Nephron (organoid): Measurements from ENCODE around the gene ASXL3.

Experiments used
- H3K27ac Mint-ChIP-seq, 3 experiments: 2 replicates each; pipeline ENCODE4 v1.8.0; 2020; ENCODE audit warnings: mixed read lengths in 3 of 3, mild to moderate bottlenecking in 2 of 3, moderate library complexity in 1 of 3
- H3K27me3 Mint-ChIP-seq: 2 replicates; pipeline ENCODE4 v1.8.0; 2021; ENCODE audit warnings: low read depth, mild to moderate bottlenecking, moderate library complexity, mixed read lengths
- H3K36me3 Mint-ChIP-seq: 2 replicates; pipeline ENCODE4 v1.8.0; 2020; ENCODE audit warnings: low read depth, mixed read lengths
- H3K4me1 Mint-ChIP-seq: 2 replicates; pipeline ENCODE4 v1.8.0; 2020; ENCODE audit warnings: mixed read lengths
- H3K4me3 Mint-ChIP-seq, 3 experiments: 2 replicates each; pipeline ENCODE4 v1.8.0; 2020; ENCODE audit warnings: mild to moderate bottlenecking in 3 of 3, mixed read lengths in 3 of 3, moderate library complexity in 2 of 3
- H3K9me3 Mint-ChIP-seq: 2 replicates; pipeline ENCODE4 v1.8.0; 2020; ENCODE audit warnings: mixed read lengths
- TF ChIP-seq, protein P1 (sequence below), 3 experiments: fragments of 200-600 bp; sonication (generic); IDR thresholded peaks; one replicate each; pipeline ENCODE4 v1.5.0; 2021; ENCODE audit warnings: antibody characterized with exemption in 3 of 3; ENCODE audit not compliant: unreplicated experiment in 3 of 3

Gene ASXL3

DNA sequence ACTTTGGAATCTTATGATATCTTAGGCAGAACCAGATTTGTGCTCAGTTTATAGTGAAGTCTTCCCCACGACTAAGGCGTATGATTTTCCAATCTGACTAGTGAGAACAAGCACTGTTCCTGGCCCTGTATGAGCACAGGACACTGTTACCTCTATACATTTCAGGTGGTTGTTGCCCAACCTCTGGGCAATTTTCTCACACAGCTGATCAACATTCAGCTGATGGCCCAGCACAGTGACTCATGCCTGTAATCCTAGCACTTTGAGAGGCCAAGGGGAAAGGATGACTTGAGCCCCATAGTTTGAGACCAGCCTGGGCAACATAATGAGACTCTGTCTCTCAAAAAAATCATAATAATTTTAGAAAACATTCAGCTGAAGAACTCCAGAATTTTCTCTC is 119.5 kb downstream of the ASXL3 start:
- Mint-ChIP-seq H3K9me3 (no peaks in the 10 kb centered on the region), H3K27me3 (no peaks in the 10 kb centered on the region), H3K4me3 (no peak overlapping the region), H3K27ac (no peak overlapping the region), H3K36me3 (peaks cover 12% of the 10 kb centered on the region), H3K4me1 (no peaks in the 10 kb centered on the region)
- TF ChIP-seq, protein P1, sequence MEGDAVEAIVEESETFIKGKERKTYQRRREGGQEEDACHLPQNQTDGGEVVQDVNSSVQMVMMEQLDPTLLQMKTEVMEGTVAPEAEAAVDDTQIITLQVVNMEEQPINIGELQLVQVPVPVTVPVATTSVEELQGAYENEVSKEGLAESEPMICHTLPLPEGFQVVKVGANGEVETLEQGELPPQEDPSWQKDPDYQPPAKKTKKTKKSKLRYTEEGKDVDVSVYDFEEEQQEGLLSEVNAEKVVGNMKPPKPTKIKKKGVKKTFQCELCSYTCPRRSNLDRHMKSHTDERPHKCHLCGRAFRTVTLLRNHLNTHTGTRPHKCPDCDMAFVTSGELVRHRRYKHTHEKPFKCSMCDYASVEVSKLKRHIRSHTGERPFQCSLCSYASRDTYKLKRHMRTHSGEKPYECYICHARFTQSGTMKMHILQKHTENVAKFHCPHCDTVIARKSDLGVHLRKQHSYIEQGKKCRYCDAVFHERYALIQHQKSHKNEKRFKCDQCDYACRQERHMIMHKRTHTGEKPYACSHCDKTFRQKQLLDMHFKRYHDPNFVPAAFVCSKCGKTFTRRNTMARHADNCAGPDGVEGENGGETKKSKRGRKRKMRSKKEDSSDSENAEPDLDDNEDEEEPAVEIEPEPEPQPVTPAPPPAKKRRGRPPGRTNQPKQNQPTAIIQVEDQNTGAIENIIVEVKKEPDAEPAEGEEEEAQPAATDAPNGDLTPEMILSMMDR (IDR thresholded peaks at IDR 0.05; ENCODE audit: unreplicated experiment in 3 of 3), result no peak

GRCh38 chr18:33699372-33699771 is 121.4 kb downstream of the ASXL3 start:
- Mint-ChIP-seq H3K4me1 (no peaks in the 10 kb centered on the region), H3K9me3 (no peaks in the 10 kb centered on the region), H3K36me3 (peaks cover 12% of the 10 kb centered on the region), H3K4me3 (no peak overlapping the region), H3K27me3 (no peaks in the 10 kb centered on the region), H3K27ac (no peak overlapping the region)
- TF ChIP-seq, protein P1 (IDR thresholded peaks at IDR 0.05; ENCODE audit: unreplicated experiment in 3 of 3), result no peak

DNA sequence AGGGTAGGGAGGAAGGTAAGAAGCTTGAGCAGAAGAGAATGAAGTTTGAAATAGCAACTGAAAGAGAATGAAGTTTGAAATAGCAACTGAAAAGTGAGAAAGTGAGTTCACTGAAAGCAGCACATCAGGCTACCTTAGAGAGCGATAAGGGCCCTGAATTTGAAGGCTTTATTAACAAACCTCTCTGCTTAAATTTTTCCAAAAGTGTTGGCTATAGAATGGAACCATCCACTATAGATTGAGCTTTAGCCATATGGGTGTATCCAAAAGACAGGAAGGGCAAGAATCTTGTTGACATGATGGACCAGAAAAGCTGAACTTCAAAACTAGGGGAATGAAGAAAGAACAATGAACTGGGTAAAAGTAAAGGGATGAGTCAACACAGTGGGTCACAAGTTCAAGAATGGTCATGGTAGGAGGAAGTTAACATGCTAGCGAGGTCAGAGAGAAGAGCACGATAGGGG is 122.5 kb downstream of the ASXL3 start:
- Mint-ChIP-seq H3K4me3 (no peak overlapping the region), H3K9me3 (no peaks in the 10 kb centered on the region), H3K4me1 (no peaks in the 10 kb centered on the region), H3K27me3 (no peaks in the 10 kb centered on the region), H3K27ac (no peak overlapping the region), H3K36me3 (peaks cover 14% of the 10 kb centered on the region)
- TF ChIP-seq, protein P1 (IDR thresholded peaks at IDR 0.05; ENCODE audit: unreplicated experiment in 3 of 3), result no peak

DNA sequence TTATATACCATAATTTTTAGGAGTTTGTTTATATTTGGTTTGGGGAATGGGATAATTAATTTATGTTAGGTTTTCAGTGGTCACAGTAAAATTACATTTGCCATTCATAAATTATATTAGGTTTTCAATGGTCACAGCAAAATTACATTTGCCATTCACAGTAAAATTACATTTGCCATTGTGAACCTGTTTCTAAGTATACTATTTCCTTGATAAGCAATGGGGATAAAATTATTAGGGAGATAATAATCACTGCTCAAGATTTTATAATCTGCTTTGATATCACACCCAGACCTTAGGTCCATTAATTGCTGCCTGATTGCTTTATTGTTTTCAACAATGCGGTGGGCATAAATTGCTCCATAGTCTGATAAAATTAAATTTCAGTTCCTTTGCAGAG is 124.6 kb downstream of the ASXL3 start:
- Mint-ChIP-seq H3K9me3 (no peaks in the 10 kb centered on the region), H3K27ac (no peak overlapping the region), H3K27me3 (no peaks in the 10 kb centered on the region), H3K36me3 (peaks cover 15% of the 10 kb centered on the region), H3K4me3 (no peak overlapping the region), H3K4me1 (no peaks in the 10 kb centered on the region)
- TF ChIP-seq, protein P1 (IDR thresholded peaks at IDR 0.05; ENCODE audit: unreplicated experiment in 3 of 3), result no peak

GRCh38 chr18:33706391-33706790 is 128.4 kb downstream of the ASXL3 start:
- Mint-ChIP-seq H3K27ac (no peak overlapping the region), H3K36me3 (peaks cover 11% of the 10 kb centered on the region), H3K4me1 (no peaks in the 10 kb centered on the region), H3K27me3 (no peaks in the 10 kb centered on the region), H3K4me3 (no peak overlapping the region), H3K9me3 (no peaks in the 10 kb centered on the region)
- TF ChIP-seq, protein P1 (IDR thresholded peaks at IDR 0.05; ENCODE audit: unreplicated experiment in 3 of 3), result no peak

DNA sequence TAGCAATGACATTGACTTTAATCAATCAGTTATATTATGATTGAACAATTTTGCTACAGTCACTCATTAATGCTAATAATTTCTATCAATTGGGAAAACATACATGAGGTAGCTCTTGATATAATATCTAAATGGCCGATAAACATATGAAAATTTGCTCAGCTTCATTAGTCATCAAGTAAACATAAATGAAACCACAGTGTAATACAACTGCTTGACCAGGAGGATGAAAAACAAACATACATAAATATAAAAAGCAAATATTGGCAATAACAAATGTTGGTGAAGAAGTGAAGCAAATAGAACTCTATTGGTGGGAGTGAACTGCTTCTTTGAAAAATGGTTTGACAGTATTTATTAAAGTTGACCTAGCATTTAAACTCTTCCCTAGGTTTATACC is 130.9 kb downstream of the ASXL3 start:
- Mint-ChIP-seq H3K4me1 (no peaks in the 10 kb centered on the region), H3K27me3 (no peaks in the 10 kb centered on the region), H3K36me3 (peaks cover 20% of the 10 kb centered on the region), H3K9me3 (no peaks in the 10 kb centered on the region), H3K4me3 (no peak overlapping the region), H3K27ac (no peak overlapping the region)
- TF ChIP-seq, protein P1 (IDR thresholded peaks at IDR 0.05; ENCODE audit: unreplicated experiment in 3 of 3), result no peak
